Stimulated activated CD8-positive, alpha-beta memory T cell treated with anti-CD3 and anti-CD28 coated beads, Interleukin-2, amount 100 ng/mL, for 1 hour (primary cell): Measurements from ENCODE around the gene GNB3.

Experiments
- DNase-seq, 2 donors: peaks; one replicate each; pipeline ENCODE4 v3.0.0-alpha.2; 2020; ENCODE audit warnings: low read depth in 2 of 2

The GNB3 gene

DNA sequence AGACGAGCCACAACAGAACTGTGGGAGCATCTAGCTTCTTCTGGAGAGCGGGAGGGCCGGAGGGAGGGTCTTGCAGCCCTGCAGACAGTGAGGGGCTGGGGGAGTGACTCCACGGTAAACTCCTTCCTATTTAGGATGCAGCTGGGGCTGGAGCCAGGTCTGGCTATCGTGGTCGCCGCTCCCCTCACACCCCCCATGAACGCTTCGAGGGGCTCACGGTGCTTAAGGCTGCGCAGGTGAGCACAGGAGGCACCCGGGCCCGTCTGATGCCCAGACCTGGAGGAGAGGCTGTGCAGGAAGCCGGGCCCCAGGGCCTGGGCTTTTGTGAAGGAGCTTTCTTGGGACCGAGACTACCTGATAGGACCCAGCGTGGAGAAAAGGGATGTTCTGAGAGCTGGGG lies 3.9 kb upstream of the GNB3 start:
- DNase-seq: no peak

GRCh38 chr12:6837370-6838060 lies 3.2 kb upstream of the GNB3 start:
- DNase-seq: no peak

DNA sequence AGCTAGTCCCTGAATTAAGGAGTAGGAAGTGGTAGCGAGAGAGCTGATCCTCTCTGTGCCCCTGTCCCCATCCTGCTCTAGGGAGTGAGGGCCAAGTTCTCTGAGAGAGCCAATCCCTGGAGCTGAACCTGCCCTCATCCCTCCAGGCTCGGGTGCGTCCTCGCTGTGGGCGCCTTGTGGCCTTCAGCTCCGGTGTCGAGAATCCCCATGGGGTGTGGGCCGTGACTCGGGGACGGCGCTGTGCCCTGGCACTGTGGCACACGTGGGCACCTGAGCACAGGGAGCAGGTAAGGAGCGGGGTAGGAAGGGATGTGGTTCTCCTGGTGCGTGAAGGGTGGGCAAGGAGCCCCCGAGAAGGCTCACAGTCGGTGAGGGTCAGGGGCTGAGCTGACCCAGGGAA lies 1.9 kb upstream of the GNB3 start:
- DNase-seq: no peak

GRCh38 chr12:6839482-6840201 lies 1.1 kb upstream of the GNB3 start:
- DNase-seq: no peak

DNA sequence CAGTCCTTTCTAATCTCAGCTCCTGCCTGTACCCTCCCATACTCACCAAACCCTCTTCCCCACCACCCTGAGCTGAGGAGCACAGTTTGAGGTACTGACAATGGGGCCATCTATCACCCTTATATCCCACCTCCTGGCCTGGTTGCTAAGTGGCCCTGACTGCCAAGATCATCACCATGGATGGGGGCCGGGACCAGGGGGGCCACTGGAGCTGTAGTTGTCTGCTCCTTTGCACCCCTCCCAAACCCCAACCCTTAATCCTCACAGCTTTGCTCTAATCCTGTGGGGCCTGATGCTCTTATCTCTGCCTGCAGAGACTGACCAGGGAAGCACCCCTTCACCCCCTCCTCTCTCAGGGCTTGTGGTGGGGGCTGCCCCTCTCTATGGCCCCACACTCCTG lies 395 bp upstream of the GNB3 start:
- DNase-seq: no peak

- DNase-seq: no peak
Measured at GRCh38 chr12:6842075-6842474, 1.4 kb downstream of the GNB3 start.

DNA sequence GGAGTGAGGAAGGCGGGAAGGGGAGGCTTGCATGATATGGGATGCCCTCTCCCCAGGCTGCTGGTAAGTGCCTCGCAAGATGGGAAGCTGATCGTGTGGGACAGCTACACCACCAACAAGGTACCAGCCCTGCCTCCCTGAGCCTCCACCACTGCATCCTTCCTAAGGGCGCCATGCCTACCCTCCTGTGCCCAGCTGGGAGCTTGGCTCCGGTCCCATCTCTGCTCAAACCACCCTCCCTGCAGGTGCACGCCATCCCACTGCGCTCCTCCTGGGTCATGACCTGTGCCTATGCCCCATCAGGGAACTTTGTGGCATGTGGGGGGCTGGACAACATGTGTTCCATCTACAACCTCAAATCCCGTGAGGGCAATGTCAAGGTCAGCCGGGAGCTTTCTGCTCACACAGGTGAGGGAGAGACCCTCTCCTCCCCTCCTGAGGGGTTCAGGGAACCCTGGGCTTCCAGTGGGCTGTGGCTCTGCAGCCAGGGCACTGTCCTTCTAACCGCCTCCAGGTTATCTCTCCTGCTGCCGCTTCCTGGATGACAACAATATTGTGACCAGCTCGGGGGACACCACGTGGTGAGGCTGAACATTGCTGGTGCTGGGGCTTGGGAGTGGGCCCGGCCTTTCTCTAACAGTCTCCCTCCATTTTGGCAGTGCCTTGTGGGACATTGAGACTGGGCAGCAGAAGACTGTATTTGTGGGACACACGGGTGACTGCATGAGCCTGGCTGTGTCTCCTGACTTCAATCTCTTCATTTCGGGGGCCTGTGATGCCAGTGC lies 2.6 kb downstream of the GNB3 start:
- no peak for DNase-seq

DNA sequence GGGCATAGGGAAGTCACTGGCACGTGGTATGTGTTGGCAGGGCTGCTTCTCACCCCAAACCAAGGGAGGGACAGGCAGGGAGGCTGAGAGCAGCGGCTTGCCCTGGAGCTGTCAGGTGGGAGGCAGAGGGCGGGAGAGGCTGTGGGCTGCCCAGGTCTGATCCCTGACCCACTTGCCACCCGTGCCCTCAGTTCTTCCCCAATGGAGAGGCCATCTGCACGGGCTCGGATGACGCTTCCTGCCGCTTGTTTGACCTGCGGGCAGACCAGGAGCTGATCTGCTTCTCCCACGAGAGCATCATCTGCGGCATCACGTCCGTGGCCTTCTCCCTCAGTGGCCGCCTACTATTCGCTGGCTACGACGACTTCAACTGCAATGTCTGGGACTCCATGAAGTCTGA lies 4.7 kb downstream of the GNB3 start:
- no peak for DNase-seq

GRCh38 chr12:6846316-6846869 lies 5.7 kb downstream of the GNB3 start:
- DNase-seq: no peak

GRCh38 chr12:6847676-6848075 lies 7.0 kb downstream of the GNB3 start:
- DNase-seq: no peak

DNA sequence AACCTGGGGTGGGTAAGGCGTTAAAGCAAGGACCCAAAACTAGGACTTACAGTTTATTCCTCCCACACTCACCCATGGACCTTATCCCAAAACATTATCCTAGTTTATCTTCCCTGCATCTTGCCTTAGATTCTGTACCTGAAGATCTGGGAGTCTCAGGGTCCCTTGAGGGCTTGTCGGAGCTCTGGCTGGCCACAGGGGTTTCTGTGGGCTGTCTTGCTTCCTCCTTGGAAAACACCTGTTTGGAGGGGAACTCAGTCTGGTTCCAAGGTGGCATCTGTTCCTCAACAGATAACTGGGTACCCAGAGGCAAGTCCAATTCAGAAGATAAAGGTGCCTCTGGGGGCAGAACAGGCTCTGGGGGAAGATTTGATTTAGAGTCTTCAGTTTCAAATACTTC lies 8.7 kb downstream of the GNB3 start:
- DNase-seq: no peak

GRCh38 chr12:6849976-6850560 lies 9.3 kb downstream of the GNB3 start:
- DNase-seq: no peak

DNA sequence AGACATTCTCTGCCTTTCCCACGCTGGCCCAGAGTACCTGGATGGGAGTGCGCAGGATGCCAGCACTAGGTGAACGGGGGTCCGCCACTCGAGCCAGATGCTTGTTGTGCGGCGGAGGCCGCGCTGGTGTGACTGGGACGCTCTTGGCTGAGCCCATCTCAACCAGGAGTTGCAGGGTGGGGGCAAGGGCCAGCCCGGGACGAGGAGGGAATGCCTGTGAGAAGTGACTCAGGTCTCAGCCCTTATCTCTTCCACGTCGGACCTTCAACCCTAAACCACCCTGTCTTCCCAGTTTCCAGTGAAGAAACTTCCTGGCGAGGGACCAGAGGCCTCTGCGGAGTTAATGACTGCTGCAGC lies 10.0 kb downstream of the GNB3 start:
- DNase-seq: no peak

DNA sequence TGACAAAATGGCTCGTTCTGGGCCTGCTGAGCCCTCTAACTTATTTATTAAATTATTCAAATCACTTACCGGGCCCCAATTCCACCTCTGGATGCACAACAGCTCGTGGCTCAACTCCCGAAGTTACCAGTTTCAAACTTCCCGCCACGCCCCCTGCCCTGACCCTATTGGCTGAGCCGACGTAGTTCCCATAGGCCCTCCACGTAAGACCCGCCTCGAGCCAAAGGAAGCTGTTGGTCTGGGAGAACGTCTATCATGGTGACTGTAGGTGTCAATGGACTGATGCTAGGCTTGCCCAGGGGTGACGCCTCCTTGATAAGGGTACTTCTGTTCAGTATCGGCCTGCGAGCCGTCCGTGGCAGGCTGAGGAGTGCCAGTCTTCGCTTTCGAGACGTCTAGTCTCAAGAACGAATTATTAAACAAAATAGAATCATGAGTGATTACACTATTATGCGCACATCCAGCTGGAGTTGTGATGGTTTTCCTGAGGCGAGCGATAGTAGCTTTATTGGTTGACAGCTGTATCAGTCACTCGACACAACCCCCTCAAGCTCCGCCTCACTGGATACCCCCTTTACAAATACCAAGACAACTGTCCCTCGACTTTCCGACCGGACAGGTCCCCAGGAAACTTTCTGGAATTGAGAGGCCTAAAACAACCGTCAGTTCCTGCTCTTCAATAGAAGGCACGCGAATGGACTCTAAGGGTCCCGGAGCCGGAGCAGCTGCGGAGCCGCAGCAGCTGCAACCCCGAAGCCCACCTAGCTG lies 10.6 kb downstream of the GNB3 start, which contains the start of gene CDCA3:
TSS of gene CDCA3 (minus strand) at position 134 of the 768 bp plus-strand sequence. CDS start 334 bp downstream, outside the sequence.
- peak; percentile 75 to 82 for DNase-seq

- DNase-seq: peak; percentile 94 to 96
Measured at GRCh38 chr12:6851921-6852650, 11.4 kb downstream of the GNB3 start, which contains the start of gene USP5. TSS of gene USP5 (plus strand) at chr12:6852150. CDS start at chr12:6852180, 30 bp downstream.

GRCh38 chr12:6852651-6853354 lies 12.1 kb downstream of the GNB3 start:
- no peak for DNase-seq

DNA sequence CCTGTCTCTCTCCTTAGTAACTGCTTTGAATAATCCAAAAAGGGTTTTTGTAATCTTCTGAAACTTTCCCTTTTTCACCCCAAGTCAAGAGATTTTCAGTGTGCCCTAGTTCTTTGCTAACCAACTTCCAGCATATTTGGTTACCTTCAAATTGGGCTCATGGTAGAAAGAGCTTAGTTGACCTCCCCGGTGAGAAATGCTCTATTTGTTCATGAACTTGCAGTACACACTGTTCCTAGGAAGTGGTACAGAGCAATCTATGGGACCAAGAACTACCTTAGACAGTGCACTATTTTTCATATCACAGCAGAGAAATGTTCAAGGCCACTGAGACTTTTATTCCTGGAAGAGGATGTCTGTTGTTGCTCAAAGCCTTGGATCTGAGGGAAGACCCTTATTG lies 12.9 kb downstream of the GNB3 start:
- DNase-seq: no peak

- DNase-seq: no peak
Measured at GRCh38 chr12:6854036-6854435, 13.3 kb downstream of the GNB3 start.

- no peak for DNase-seq
Measured at GRCh38 chr12:6855322-6855721, 14.6 kb downstream of the GNB3 start.

DNA sequence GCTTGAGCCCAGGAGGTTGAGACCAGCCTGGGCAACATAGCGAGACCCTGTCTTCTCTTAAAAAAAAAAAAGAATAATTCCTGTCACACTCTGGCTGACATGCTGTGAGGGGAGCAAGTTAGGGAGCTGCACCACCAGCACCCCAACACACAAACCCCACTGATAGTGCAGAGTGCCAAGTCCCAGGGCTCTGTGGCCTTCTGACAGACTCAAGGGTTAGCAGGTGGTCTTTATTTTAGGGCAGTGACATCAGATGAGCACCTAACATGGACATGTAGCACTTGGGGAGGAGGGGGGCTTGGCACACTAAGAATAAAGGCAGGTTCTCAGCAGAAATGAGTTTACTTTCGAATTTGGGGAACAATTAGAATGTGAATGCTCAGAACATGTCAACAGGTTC lies 18.1 kb downstream of the GNB3 start:
- DNase-seq: no peak
